ENCODE results near the gene SULT1A3.
"Not testable (repeated sequence)": the region's sequence is repeated elsewhere in the genome, so short reads cannot be mapped to it uniquely, and the experiment has no call there.

SULT1A3 gene

GRCh38 chr16:30199049-30199448, at the start of gene SULT1A3:
Gene SULT1A3 (plus strand): TSS chr16:30199255. CDS start chr16:30200729, 1,474 bp downstream.
- not testable (repeated sequence) for DNase-seq

GRCh38 chr16:30151091-30151490, 48.0 kb upstream of the SULT1A3 start:
- no peak for DNase-seq

- DNase-seq = no peak
These were observed 46.5 kb upstream of the SULT1A3 start for GRCh38 chr16:30152517-30152916.

- DNase-seq = no peak
These were observed 43.9 kb upstream of the SULT1A3 start for GRCh38 chr16:30155188-30155587.

- DNase-seq = no peak
These were observed 41.8 kb upstream of the SULT1A3 start for GRCh38 chr16:30157214-30157613.

- DNase-seq = no peak
These were observed 35.5 kb upstream of the SULT1A3 start for GRCh38 chr16:30163538-30163937.

GRCh38 chr16:30166202-30166902, 32.7 kb upstream of the SULT1A3 start:
- no peak for DNase-seq

GRCh38 chr16:30168746-30169145, 30.3 kb upstream of the SULT1A3 start:
- not testable (repeated sequence) for DNase-seq

GRCh38 chr16:30169416-30169815, 29.6 kb upstream of the SULT1A3 start:
- not testable (repeated sequence) for DNase-seq

- DNase-seq = not testable (repeated sequence)
These were observed 28.9 kb upstream of the SULT1A3 start for GRCh38 chr16:30170145-30170544.

- DNase-seq = no peak
These were observed 26.0 kb upstream of the SULT1A3 start for GRCh38 chr16:30173054-30173453.

- not testable (repeated sequence) for DNase-seq
These were observed 22.2 kb upstream of the SULT1A3 start for GRCh38 chr16:30176876-30177275.

- DNase-seq = no peak
These were observed 19.9 kb upstream of the SULT1A3 start for GRCh38 chr16:30179195-30179594.

- no peak for DNase-seq
These were observed 19.1 kb upstream of the SULT1A3 start for GRCh38 chr16:30179931-30180330.

GRCh38 chr16:30180741-30181140, 18.3 kb upstream of the SULT1A3 start:
- DNase-seq = no peak

GRCh38 chr16:30183233-30184095, 15.6 kb upstream of the SULT1A3 start, which contains the start of gene CORO1A:
Gene CORO1A (plus strand): TSS chr16:30183602. CDS start chr16:30185210, 1,608 bp downstream.
- peak; percentile 25 to 75 for DNase-seq

GRCh38 chr16:30184096-30184890, 14.8 kb upstream of the SULT1A3 start:
- no peak for DNase-seq

GRCh38 chr16:30184891-30185682, 14.0 kb upstream of the SULT1A3 start:
- no peak for DNase-seq

GRCh38 chr16:30185683-30186421, 13.2 kb upstream of the SULT1A3 start:
- DNase-seq = no peak

GRCh38 chr16:30186444-30186781, 12.6 kb upstream of the SULT1A3 start:
- DNase-seq = no peak

GRCh38 chr16:30186782-30187555, 12.1 kb upstream of the SULT1A3 start:
- DNase-seq = no peak

All from NCI-H446 (cell line).